Epithelial cell of proximal tubule (primary cell): ENCODE data around the gene PANX1. TPM values are rescaled to one million over a fixed set of nuclear protein-coding genes. Genes with fewer than 3 reads are reported as not detected.

Experiments
- DNase-seq: peaks from one replicate; pipeline ENCODE4 v3.0.0-alpha.2; 2011; ENCODE audit warnings: low read depth
- H3K4me3 ChIP-seq: 2 replicates; pipeline ENCODE4 v1.5.1; 2011; ENCODE audit warnings: low read depth, mild to moderate bottlenecking, low read length
- total RNA-seq: library from RNA; depleted of rRNA; stranded (reverse); fragments of >200 nt; gene quantifications from 2 replicates; pipeline ENCODE4 v1.2.3, GENCODE V29; 2015
- TF ChIP-seq, protein P1 (sequence below): conservative IDR thresholded peaks from 2 replicates; pipeline ENCODE4 v1.5.1; 2012; ENCODE audit warnings: low read depth, mild to moderate bottlenecking, low read length

The PANX1 gene
- total RNA-seq, 1 donor from 2014 or later = 28.9 TPM

DNA sequence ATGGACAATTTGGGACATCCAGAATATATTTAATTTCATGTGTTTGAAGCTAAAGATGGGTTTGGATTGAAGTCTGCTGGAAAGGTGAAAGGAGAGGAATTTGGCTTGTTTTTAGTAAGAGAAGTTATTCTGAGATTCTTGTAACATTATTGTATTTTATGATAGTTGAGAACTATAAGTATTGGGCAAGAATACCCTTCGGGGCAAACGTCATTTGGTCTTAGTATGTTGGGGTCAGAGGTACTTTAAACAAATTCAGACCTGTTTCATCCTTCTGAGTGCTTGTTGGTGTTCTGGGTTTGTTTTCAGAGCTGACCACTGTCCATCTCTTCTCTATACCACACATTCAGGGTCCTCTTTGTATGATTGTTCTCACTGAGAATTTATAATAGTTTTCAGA is 19.5 kb downstream of the PANX1 start:
- H3K4me3 ChIP-seq = no peak overlapping the region
- no peak for DNase-seq
- TF ChIP-seq, protein P1, sequence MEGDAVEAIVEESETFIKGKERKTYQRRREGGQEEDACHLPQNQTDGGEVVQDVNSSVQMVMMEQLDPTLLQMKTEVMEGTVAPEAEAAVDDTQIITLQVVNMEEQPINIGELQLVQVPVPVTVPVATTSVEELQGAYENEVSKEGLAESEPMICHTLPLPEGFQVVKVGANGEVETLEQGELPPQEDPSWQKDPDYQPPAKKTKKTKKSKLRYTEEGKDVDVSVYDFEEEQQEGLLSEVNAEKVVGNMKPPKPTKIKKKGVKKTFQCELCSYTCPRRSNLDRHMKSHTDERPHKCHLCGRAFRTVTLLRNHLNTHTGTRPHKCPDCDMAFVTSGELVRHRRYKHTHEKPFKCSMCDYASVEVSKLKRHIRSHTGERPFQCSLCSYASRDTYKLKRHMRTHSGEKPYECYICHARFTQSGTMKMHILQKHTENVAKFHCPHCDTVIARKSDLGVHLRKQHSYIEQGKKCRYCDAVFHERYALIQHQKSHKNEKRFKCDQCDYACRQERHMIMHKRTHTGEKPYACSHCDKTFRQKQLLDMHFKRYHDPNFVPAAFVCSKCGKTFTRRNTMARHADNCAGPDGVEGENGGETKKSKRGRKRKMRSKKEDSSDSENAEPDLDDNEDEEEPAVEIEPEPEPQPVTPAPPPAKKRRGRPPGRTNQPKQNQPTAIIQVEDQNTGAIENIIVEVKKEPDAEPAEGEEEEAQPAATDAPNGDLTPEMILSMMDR = no peak

- H3K4me3 ChIP-seq = no peak overlapping the region
- TF ChIP-seq, protein P1 = no peak
- no peak for DNase-seq
These were observed 20.9 kb downstream of the PANX1 start for GRCh38 chr11:94149431-94150017.

DNA sequence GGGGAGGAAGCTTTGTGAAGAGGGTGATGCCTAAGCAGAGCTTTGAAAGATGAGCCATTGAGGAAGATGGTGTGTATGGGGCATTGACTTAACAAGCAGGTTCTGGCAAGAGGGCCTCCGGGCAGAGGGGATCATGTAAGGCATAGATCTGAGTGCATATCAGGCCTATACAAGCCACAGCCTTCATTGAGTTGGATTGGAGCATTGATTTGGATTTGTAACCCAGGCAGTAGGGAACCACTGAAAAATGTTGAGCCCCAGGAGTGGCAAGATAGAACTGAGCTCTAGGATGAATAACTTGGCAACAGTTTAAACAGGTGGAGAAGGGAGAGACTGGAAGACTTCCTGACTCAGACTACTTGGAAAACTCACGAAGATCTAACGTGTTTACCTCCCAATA is 21.4 kb downstream of the PANX1 start:
- DNase-seq = no peak
- H3K4me3 ChIP-seq = no peak overlapping the region
- TF ChIP-seq, protein P1 = no peak

GRCh38 chr11:94150704-94151685 is 22.4 kb downstream of the PANX1 start:
- TF ChIP-seq, protein P1 = no peak
- DNase-seq = no peak
- H3K4me3 ChIP-seq = no peak overlapping the region

DNA sequence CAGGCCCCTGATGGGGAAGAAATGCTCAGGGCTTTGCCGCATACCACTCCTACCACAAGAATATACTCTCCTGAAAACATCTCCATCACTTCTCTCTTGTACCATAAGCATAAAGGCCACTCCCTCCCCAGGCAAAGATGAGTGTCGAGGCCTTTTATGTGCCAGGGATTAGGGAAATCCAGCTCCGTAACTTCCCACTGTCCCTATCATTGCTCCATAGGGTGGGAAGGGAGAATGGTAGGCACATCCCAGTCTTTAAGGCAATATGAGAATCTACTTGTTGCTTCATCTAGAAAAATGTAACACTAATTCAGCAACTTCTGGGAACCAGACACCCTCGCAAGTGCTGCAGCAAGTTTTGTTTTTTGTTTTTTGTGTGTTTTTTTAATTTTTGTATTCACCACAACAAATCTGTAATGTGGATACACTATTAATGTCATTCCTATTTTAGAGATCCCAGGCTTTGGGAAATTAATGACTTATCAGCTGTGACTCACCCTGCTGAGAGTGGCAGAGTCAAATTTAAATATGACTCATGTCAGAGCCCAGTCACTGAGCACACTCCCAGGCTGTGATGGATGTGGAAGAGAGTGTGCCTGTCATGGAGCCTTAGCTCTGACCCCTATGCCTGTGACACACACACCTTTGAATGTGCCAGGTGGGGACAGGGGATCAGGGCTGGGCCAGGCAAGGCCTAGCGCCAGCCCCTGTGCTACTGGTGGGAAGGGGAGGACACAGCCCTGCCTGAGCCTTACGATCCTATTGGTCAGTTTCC is 23.4 kb downstream of the PANX1 start:
- TF ChIP-seq, protein P1 = no peak
- no peak for DNase-seq
- H3K4me3 ChIP-seq = no peak overlapping the region

DNA sequence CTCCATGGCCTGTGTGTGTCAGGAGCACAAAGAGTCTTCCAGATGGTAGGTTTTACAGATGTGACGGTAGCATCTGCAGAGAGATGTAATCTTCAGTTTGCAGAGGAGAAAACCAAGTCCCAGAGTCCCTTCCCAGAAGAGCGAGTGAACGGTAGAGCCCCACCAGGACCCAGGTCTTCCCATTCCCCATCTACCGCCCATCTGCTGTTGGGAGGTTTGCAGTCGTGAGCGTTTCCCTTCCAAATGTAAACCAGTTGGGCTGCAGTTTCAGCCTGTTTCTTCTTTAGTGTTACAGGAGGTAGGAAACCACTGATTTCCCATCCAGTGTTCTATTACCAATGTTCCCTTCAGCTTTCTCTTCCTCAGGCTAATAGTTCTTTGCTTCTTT is 24.0 kb downstream of the PANX1 start:
- no peak overlapping the region for H3K4me3 ChIP-seq
- DNase-seq = no peak
- TF ChIP-seq, protein P1 = no peak
